Measurements from ENCODE around the gene CCT6B. TPM values are rescaled to one million over a fixed set of nuclear protein-coding genes. Genes with fewer than 3 reads are reported as not detected.

The CCT6B gene
- total RNA-seq, 1 experiment from 2014 or later = 2.8 TPM

- no peak for TF ChIP-seq ZNF232 (CRISPR knock-in tag; IDR thresholded peaks at IDR 0.05)
Observed at GRCh38 chr17:34930283-34930682, 31.0 kb downstream of the CCT6B start (continued).

GRCh38 chr17:34926661-34927060 is 34.6 kb downstream of the CCT6B start:
- H3K27ac Mint-ChIP-seq = no peak overlapping the region

More at GRCh38 chr17:34926661-34927060, 34.6 kb downstream of the CCT6B start:
- CTCF ChIA-PET = no interaction called here
- Mint-ChIP-seq H3K4me1 (no peaks in the 10 kb centered on the region), H3K9me3 (no peaks in the 10 kb centered on the region; the same call in 1 of the 2 replicates), H3K36me3 (no peaks in the 10 kb centered on the region), H3K27me3 (ENCODE audit: low read depth) (no peaks in the 10 kb centered on the region; the same call in 1 of the 2 replicates), H3K4me3 (no peak overlapping the region)
- ATAC-seq (no peak), DNase-seq (ENCODE audit: low spot score) (no peak)
- POLR2A ChIA-PET = interaction anchor here (0.7 kb wide), 1 partner anchor 382 kb away, joined by 8 read pairs; no protein-coding TSS in a partner anchor
- TF ChIP-seq CTCF (IDR thresholded peaks at IDR 0.05) (no peak), GTF2I (CRISPR knock-in tag; conservative IDR thresholded peaks at IDR 0.05) (no peak), E2F1 (CRISPR knock-in tag; IDR thresholded peaks at IDR 0.05) (no peak), MLX (CRISPR knock-in tag; IDR thresholded peaks at IDR 0.05) (no peak), ESRRA (CRISPR knock-in tag; IDR thresholded peaks at IDR 0.05; ENCODE audit: borderline replicate concordance) (no peak), ZBTB43 (CRISPR knock-in tag; IDR thresholded peaks at IDR 0.05) (no peak), ZNF416 (CRISPR knock-in tag; IDR thresholded peaks at IDR 0.05) (no peak), NFATC4 (CRISPR knock-in tag; IDR thresholded peaks at IDR 0.05) (no peak), ATF3 (CRISPR knock-in tag; conservative IDR thresholded peaks at IDR 0.05) (no peak), ZNF232 (CRISPR knock-in tag; IDR thresholded peaks at IDR 0.05) (no peak), FOXK1 (CRISPR knock-in tag; IDR thresholded peaks at IDR 0.05) (no peak), HMGA2 (CRISPR knock-in tag; IDR thresholded peaks at IDR 0.05) (no peak), CDX4 (CRISPR knock-in tag; IDR thresholded peaks at IDR 0.05; ENCODE audit: borderline replicate concordance) (no peak), E2F4 (CRISPR knock-in tag; IDR thresholded peaks at IDR 0.05; ENCODE audit: borderline replicate concordance, low read depth) (no peak), NFYB (CRISPR knock-in tag; conservative IDR thresholded peaks at IDR 0.05; ENCODE audit: low read depth) (no peak), ZSCAN18 (CRISPR knock-in tag; IDR thresholded peaks at IDR 0.05) (no peak), ZNF396 (CRISPR knock-in tag; IDR thresholded peaks at IDR 0.05; ENCODE audit: borderline replicate concordance) (no peak)

Data from WTC11 (cell line).